Measurements from ENCODE around the gene CCDC9B.
A peak's percentile ranks its signal among the peaks of the same experiment; 100 is the strongest.

CCDC9B gene

DNA sequence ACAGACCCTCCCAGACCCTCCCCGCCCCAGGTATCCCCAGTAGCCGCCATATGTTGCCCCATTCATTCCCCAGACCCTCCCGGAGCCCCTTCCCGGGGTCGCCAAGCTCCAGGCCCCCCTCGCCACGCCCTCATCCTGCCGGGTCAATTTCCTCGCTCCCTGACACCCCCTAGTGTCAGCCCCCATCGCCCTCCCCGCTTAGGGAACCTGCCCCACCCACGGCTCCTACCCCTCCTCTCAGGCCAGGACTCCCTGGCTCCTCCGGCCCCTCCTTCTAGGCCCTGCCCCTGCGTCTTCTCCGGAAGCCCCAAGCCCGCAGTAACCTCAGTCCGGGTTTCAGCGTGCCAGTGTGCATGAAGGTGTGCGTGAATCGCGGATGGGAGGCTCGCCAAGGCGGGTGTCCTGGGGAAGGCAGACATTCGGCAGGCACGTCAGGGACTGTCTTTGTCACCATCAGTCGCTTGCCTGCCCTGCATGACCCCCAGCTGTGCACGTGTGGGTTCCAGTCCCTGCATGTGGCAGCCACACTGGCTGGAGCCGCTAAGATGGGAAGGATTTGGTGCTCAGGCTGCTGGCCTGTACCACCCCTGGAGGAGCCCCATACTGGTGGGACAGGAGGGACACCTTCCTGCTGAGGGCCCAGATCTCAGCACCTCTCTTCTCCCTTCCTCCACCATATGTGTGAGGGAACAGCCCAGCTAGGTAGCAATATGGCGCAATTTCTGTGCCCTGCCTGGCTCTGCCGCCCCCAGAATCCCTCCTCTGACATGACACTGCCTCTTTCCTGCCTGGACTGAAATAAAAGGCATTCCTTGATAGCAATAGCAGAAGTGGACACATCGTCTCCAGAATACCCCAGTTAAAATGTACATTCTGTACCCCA, 18.0 kb upstream of the CCDC9B start:
- peak overlapping the region; percentile 85 for H3K4me3 ChIP-seq
- no peak overlapping the region for H3K27ac ChIP-seq
- H3K9me3 ChIP-seq (ENCODE audit: low read depth, low read length): no peaks in the 10 kb centered on the region
- no peak overlapping the region for H3K9ac ChIP-seq (ENCODE audit: insufficient read length)
- TF ChIP-seq EZH2 (IDR thresholded peaks at IDR 0.05): no peak
- TF ChIP-seq POLR2AphosphoS5 (IDR thresholded peaks at IDR 0.05; ENCODE audit: borderline replicate concordance, low read depth, low read length): no peak
- no peak for TF ChIP-seq FOXP2 (optimal IDR thresholded peaks at IDR 0.05; ENCODE audit: control extremely low read depth, extremely low read length, insufficient read depth)
- no peaks in the 10 kb centered on the region for H3K36me3 ChIP-seq (ENCODE audit: insufficient read depth, low read length)
- DNase-seq (ENCODE audit: low read depth, low spot score): no peak

DNA sequence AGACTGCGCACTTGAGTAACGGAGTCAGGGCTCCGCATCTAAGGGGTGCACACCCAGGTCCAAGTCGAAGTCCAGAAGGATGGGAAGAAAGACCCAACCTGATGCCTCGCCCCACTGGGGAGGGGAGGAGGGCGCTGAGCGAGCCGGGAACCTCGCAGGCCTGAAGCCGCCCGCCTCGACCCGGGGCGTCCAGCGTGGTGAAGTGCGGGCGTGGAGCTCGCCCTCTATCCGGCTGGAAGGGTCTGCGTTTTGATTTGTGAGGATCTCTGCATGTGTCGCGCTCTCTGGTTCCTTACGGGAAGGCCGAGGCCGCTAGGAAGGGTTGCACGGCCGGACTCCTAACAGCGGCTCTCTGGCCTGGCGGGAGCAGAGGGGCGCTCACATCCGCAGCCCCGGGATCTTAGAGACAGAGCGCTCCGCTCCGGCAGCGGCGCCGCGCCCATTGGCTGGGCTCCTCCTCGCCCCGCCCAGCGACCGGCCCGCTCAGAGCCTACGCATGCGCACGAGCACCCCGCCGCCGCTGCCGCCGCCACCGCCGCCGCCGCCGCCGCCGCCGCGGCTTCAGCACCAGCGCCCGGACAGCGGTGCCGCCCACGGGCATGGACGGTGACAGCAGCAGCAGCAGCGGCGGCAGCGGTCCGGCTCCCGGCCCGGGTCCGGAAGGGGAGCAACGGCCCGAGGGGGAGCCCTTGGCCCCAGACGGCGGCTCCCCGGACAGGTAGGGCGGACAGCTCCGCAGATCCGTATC, 17.2 kb upstream of the CCDC9B start, which contains the start of gene DISP2:
Gene DISP2, plus strand, starts transcription at position 497 of the 748 bp plus-strand sequence. Its CDS starts 103 bp downstream, at position 600.
- no peaks in the 10 kb centered on the region for H3K9me3 ChIP-seq (ENCODE audit: low read depth, low read length)
- DNase-seq (ENCODE audit: low read depth, low spot score): no peak
- H3K36me3 ChIP-seq (ENCODE audit: insufficient read depth, low read length): no peaks in the 10 kb centered on the region
- TF ChIP-seq POLR2AphosphoS5 (IDR thresholded peaks at IDR 0.05; ENCODE audit: borderline replicate concordance, low read depth, low read length) (peak; percentile 34; the same call in 1 of the 2 replicates), FOXP2 (optimal IDR thresholded peaks at IDR 0.05; ENCODE audit: control extremely low read depth, extremely low read length, insufficient read depth) (no peak)
- H3K27ac ChIP-seq: no peak within 1 kb of the TSS
- no peak within 1 kb of the TSS for H3K9ac ChIP-seq (ENCODE audit: insufficient read length)
- peak within 1 kb of the TSS; percentile 85 for H3K4me3 ChIP-seq

DNA sequence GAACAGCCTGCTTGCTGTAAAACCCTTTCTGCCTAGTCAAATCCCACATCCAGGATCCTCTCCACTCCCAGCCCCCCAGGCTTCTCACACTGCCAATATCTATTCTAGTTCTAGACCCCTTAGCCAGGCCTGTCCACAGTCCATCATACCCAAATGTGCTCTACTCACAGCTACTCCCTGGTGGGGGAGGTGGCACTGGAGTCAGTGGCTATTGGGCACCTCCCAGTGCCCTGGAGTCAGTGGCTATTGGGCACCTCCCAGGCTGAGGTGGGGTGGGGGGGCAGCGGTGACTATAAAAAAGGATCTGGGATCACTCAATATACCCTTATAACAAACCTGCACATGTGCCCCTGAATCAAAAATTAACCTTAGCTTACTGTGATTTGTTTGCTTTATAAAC, 16.5 kb upstream of the CCDC9B start:
- H3K4me3 ChIP-seq: peak overlapping the region; percentile 85
- no peak for TF ChIP-seq EZH2 (IDR thresholded peaks at IDR 0.05)
- no peak for TF ChIP-seq FOXP2 (optimal IDR thresholded peaks at IDR 0.05; ENCODE audit: control extremely low read depth, extremely low read length, insufficient read depth)
- no peak for TF ChIP-seq POLR2AphosphoS5 (IDR thresholded peaks at IDR 0.05; ENCODE audit: borderline replicate concordance, low read depth, low read length)
- H3K9ac ChIP-seq (ENCODE audit: insufficient read length): no peak overlapping the region
- no peaks in the 10 kb centered on the region for H3K36me3 ChIP-seq (ENCODE audit: insufficient read depth, low read length)
- H3K9me3 ChIP-seq (ENCODE audit: low read depth, low read length): no peaks in the 10 kb centered on the region
- H3K27ac ChIP-seq: no peak overlapping the region
- DNase-seq (ENCODE audit: low read depth, low spot score): no peak

DNA sequence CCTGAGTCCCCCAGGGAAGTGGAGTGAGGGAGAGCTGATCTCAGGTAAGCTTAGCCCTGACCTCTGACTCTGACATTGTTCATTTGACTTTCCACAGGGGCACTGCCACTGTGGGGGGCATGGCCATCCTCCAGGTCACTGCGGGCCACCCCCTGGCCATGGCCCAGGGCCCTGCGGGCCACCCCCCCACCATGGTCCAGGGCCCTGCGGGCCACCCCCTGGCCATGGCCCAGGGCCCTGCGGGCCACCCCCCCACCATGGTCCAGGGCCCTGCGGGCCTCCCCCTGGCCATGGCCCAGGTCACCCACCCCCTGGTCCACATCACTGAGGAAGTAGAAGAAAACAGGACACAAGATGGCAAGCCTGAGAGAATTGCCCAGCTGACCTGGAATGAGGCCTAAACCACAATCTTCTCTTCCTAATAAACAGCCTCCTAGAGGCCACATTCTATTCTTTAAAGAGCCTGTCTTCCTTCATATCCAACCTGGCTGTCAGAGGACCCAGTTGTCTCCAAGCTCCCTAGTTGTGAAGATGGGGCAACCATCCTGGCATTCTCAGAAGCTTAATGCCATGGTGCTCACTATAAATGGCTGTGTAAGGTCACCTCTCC, 15.3 kb upstream of the CCDC9B start:
- Histone ChIP-seq H3K9me3 (ENCODE audit: low read depth, low read length) (no peaks in the 10 kb centered on the region), H3K4me3 (no peak overlapping the region), H3K27ac (no peak overlapping the region), H3K36me3 (ENCODE audit: insufficient read depth, low read length) (no peaks in the 10 kb centered on the region), H3K9ac (ENCODE audit: insufficient read length) (no peak overlapping the region)
- DNase-seq (ENCODE audit: low read depth, low spot score): no peak
- TF ChIP-seq EZH2 (IDR thresholded peaks at IDR 0.05) (no peak), FOXP2 (optimal IDR thresholded peaks at IDR 0.05; ENCODE audit: control extremely low read depth, extremely low read length, insufficient read depth) (no peak), POLR2AphosphoS5 (IDR thresholded peaks at IDR 0.05; ENCODE audit: borderline replicate concordance, low read depth, low read length) (no peak)

DNA sequence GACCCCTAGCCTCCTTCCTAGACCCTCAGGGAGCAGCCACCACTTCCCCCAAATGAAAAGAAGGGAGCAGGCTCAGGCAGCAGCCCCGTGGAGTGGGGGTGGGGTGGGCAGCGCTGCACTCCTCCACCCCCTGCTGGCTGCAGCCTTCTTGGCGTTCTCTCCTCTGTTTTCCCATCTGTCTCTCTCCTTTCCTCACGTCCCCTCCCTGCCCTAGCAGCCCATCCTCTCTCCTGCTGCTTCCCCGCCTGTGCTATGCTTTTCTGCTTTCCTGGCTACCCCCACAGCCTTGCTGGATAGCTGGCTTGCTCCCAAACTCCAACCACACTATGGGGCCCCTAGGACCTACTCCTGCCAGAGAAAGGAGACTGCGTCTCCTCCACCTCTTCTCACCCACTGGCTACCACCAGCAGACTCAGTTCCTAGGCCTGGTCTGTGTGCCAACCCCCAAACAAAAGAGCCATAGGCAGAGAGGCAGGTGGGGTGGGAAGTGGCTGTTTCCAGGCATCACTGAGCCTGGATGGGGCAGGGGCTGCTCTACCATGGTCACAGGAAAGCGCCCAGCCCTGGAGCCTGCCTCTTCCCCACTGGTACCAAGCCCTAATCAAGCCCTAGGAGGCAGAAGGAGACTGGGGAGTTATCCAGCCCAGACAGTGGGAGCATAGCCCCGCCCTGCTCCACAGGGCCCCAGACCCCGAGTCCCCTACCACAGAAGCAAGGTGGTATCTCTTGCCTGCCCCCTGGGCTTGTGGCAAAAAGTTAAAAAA, 13.9 kb upstream of the CCDC9B start:
- Histone ChIP-seq H3K27ac (peak overlapping the region; percentile 10; the same call in 1 of the 2 replicates), H3K9me3 (ENCODE audit: low read depth, low read length) (no peaks in the 10 kb centered on the region), H3K9ac (ENCODE audit: insufficient read length) (no peak overlapping the region), H3K4me3 (peak overlapping the region; percentile 54; the same call in 1 of the 2 replicates), H3K36me3 (ENCODE audit: insufficient read depth, low read length) (no peaks in the 10 kb centered on the region)
- no peak for DNase-seq (ENCODE audit: low read depth, low spot score)
- peak; percentile 10 for TF ChIP-seq FOXP2 (optimal IDR thresholded peaks at IDR 0.05; ENCODE audit: control extremely low read depth, extremely low read length, insufficient read depth)
- TF ChIP-seq EZH2 (IDR thresholded peaks at IDR 0.05): no peak

DNA sequence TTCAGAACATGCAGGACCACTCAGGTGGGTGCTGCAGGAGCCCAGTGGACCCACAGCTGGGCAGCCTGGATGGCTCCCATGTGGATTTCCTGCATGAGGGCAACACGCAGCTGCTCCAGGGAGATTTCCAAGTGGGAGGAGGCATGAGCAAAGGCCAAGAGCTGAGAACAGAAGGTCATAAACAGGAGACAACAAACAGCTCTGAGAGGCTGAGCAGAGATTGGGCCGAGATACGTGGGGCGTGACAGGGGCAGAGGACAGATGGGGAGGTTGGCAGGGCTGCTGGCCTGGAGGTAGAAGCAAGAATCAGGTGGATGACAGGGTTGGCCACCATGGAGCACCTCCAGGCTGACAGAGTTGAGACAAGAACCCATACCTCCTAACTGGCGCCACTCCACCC, 13.0 kb upstream of the CCDC9B start:
- Histone ChIP-seq H3K9me3 (ENCODE audit: low read depth, low read length) (no peaks in the 10 kb centered on the region), H3K4me3 (no peak overlapping the region), H3K27ac (no peak overlapping the region), H3K9ac (ENCODE audit: insufficient read length) (no peak overlapping the region), H3K36me3 (ENCODE audit: insufficient read depth, low read length) (no peaks in the 10 kb centered on the region)
- no peak for DNase-seq (ENCODE audit: low read depth, low spot score)
- TF ChIP-seq FOXP2 (optimal IDR thresholded peaks at IDR 0.05; ENCODE audit: control extremely low read depth, extremely low read length, insufficient read depth): no peak
- TF ChIP-seq EZH2 (IDR thresholded peaks at IDR 0.05): no peak

DNA sequence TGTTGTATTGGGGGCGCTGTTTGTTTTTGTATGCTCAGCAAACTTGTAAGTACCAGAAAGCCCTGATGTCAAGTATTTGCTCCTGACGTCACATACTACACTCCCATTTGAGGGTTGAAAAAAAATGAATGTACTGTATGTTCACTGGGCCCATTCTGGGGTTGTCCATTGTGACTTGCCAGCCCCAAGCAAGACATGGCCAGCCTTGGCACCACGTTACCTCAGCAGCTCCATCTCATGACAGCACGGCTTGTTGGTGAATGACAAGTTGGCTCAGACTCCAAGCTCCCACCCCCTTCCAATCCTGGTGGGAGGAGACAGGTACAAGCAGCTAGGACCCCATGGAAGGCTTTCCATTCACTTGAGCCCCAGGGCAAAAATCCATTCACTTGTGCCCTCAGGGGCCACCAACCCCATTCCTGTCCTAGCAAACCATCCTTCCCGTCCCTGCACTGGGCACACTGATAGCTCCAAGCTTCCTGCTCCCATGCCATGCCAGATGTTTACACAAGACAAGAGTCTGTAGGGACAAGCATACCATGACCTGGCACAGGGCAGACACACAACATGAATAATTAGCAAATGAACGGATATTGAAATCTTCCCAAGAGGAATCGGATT, 11.7 kb upstream of the CCDC9B start:
- Histone ChIP-seq H3K9ac (ENCODE audit: insufficient read length) (no peak overlapping the region), H3K9me3 (ENCODE audit: low read depth, low read length) (no peaks in the 10 kb centered on the region), H3K36me3 (ENCODE audit: insufficient read depth, low read length) (no peaks in the 10 kb centered on the region), H3K27ac (no peak overlapping the region), H3K4me3 (no peak overlapping the region)
- no peak for DNase-seq (ENCODE audit: low read depth, low spot score)
- TF ChIP-seq EZH2 (IDR thresholded peaks at IDR 0.05): no peak
- no peak for TF ChIP-seq POLR2AphosphoS5 (IDR thresholded peaks at IDR 0.05; ENCODE audit: borderline replicate concordance, low read depth, low read length)
- no peak for TF ChIP-seq FOXP2 (optimal IDR thresholded peaks at IDR 0.05; ENCODE audit: control extremely low read depth, extremely low read length, insufficient read depth)
